ENCODE results near the gene CSNK1G2. TPM values are rescaled to one million over a fixed set of nuclear protein-coding genes. Genes with fewer than 3 reads are reported as not detected.

Gene CSNK1G2
- total RNA-seq, 1 donor from 2014 or later, result 31.4 TPM

DNA sequence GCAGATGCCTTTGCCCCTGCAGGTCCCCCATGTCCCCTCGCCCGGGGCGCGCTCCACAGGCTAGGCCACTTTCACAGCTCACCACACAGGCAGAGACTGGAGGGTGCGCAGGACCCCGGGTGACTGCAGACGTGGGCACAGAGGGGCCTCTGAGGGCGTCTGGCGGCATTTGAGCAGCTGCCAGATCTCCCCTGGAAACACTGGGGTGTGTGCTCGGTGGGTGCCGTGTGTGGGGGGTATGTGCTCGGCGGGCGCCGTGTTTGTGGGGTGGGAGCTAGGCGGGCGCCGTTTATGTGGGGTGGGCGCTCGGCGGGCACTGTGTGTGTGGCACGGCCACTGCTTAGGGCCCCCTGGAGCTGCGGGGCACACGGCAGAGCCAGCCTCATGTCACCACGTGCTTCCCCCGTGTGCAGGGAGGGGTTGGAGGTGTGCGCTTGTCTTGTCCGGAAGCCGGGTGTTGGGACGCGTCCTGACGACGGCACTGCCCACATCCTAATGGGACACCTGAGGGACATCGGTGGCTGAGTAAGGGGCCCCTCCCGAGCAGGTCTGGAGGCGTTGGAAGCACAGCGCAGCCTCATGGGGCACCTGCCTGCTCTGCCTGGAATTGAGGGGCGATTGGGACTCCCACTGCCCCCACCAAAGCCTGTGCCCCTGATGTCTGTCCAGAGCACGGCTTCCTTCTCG is 16.7 kb downstream of the CSNK1G2 start:
- intact Hi-C loops (cut with DNase I), result no loop called here
- no peak for DNase-seq (ENCODE audit: low spot score)

- no peak for DNase-seq (ENCODE audit: low spot score)
- intact Hi-C loops (cut with DNase I), result no loop called here
Observed at GRCh38 chr19:1959928-1960589, 19.1 kb downstream of the CSNK1G2 start.

GRCh38 chr19:1961000-1961883 is 20.3 kb downstream of the CSNK1G2 start:
- intact Hi-C loops (cut with DNase I), result no loop called here
- DNase-seq (ENCODE audit: low spot score), result no peak

- no peak for DNase-seq (ENCODE audit: low spot score)
- intact Hi-C loops (cut with DNase I), result no loop called here
Observed at GRCh38 chr19:1962674-1963073, 21.7 kb downstream of the CSNK1G2 start.

- no peak for DNase-seq (ENCODE audit: low spot score)
- intact Hi-C loops (cut with DNase I), result no loop called here
Observed at GRCh38 chr19:1967087-1967608, 26.2 kb downstream of the CSNK1G2 start.

GRCh38 chr19:1968279-1969175 is 27.6 kb downstream of the CSNK1G2 start:
- intact Hi-C loops (cut with DNase I), result no loop called here
- no peak for DNase-seq (ENCODE audit: low spot score)

DNA sequence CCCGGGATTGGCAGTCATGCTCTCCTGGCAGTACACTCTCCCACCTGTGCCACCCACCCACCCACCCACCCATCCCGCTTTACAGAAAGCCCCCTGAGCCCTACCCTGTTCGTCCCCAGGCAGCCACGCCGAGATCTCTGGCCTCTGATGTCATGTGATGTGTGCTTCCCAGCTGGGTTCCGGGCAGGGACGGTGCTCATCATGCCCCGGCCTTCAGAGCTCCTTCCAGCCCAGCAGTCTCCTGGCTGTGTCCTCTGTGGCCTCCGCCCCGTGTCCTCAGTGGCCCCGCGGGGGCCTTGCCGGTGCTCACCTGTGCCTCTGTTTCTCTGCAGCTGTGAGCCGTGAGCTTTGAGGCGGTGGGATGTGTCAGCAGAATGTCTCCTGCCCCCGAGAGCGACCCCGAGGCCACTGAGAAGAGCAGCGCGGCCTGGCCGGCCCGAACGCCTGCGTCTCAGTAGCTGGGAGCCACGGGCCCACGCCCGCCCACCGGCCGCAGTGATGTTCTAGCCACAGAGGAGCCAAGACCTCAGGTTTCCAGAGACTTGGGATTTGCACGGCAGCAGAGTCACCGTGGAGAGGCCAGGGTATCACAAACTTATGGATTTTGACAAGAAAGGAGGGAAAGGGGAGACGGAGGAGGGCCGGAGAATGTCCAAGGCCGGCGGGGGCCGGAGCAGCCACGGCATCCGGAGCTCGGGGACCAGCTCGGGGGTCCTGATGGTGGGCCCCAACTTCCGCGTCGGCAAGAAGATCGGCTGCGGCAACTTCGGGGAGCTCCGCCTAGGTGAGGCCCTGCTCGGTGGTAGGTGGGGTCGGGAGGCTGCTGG is 28.4 kb downstream of the CSNK1G2 start:
- DNase-seq (ENCODE audit: low spot score), result no peak
- intact Hi-C loops (cut with DNase I), result no loop called here

DNA sequence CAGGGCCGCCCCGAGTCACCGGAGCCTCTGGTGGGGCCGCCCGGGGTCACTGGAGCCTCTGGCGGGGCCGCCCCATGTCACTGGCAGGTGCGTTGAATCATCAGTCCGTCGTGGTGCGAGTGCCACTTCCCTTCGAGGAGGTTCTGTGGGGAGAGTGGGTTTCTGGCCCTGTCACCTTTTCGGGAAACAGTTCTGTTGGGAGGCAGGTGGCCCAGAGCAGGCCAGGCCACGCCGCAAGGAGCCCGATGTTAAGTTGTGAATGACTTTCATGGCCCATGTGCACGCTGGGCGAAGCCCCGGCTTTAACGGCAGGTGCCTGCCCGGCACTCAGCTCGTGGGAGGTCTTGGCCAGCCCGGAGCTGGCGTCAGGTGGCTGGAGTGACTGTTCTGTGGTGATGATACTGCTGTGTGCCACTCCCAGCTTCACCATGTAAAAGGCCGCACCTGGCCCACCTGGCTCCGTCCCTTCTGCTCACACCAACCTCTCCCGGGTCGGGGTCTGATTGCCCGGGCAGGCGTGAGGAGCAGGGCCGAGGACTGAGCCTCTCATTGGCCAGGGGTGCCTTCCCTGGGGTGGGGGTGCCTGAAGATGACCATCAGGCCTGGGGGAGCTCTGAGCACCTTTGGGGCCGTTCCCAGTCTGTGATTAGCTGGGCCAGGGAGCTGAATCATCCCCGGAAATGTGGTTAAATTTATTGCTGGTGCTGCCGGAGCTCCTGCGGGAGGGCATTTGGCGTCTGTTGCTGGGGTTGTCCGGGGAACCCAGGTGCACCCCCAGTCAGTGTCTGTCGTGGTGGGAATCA is 29.2 kb downstream of the CSNK1G2 start:
- intact Hi-C loops (cut with DNase I), result no loop called here

GRCh38 chr19:1970806-1971502 is 30.0 kb downstream of the CSNK1G2 start:
- intact Hi-C loops (cut with DNase I), result no loop called here
- no peak for DNase-seq (ENCODE audit: low spot score)

More for the DNA sequence above, 29.2 kb downstream of the CSNK1G2 start:
- no peak for DNase-seq (ENCODE audit: low spot score)

DNA sequence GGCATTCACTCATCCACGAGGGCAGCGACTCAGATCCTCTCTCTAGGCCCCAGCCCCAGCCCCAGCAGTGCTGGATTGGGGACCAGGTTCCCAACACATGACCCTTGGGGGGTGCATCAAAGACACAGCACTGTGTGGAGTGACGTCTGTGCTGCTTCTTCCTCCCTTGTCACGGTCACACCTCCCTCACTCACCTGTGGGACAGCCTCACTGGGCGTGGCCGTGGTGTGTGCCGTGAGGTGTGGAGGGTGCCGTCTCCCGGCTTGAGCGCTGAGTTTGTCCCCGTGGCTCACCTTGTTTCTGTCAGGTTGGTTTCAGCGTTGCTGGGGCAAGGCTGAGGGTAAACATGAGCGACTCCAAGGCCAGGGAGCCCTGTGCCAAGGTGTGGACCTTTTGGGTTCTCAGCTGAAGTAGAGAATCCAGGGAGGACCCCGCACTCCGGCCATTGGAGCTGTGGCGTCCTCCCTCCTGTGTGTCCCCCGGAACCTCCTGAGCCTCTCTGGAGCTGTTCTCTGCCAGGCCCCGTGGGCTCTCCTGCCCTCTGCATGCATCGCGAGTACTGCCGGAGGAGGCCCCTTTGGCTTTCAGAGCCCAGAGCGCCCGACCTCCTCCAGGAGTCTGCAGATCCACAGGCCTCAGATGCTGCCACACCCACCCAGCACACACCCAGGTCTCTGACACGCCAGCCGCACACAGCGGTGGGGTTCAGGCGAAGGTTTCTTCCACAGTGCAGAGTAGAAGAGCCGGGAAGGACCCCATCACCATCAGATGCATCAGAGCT is 33.6 kb downstream of the CSNK1G2 start:
- DNase-seq (ENCODE audit: low spot score), result no peak
- intact Hi-C loops (cut with DNase I), result no loop called here

DNA sequence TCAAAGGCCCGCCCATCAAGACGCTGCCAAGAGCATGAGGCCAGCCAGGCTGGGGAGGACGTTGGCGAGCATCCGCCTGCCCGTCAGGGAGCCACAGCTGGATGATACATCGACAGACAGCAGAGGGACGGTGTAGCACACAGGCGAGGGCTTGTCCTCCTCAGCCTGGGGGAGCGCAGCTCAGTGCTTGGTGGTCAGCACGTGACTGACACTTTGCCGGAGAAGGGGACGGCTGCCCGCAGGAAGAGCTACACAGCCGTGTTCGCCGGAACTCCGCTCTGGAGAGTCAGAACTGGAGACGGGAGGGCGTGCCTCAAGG is 34.1 kb downstream of the CSNK1G2 start:
- no peak for DNase-seq (ENCODE audit: low spot score)
- intact Hi-C loops (cut with DNase I), result no loop called here

GRCh38 chr19:1977120-1977519 is 36.1 kb downstream of the CSNK1G2 start:
- DNase-seq (ENCODE audit: low spot score), result no peak
- intact Hi-C loops (cut with DNase I), result no loop called here

DNA sequence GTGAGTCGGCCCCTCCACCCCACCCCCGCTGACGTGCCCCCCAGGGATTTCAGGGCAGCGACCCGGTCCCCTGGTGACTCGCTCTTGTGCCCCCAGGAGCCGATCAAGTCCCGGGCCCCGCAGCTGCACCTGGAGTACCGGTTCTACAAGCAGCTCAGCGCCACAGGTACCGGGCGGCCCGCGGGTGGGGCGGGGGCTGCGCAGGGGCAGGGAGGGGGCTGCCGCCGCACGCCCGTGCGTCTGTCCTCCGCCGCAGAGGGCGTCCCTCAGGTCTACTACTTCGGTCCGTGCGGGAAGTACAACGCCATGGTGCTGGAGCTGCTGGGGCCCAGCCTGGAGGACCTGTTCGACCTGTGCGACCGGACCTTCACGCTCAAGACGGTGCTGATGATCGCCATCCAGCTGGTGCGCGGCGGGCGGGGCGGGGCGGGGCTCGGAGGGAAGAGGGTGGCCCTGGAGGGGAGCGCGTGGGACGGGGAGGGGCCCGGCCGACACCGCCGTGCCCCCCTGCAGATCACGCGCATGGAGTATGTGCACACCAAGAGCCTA is 37.4 kb downstream of the CSNK1G2 start:
- intact Hi-C loops (cut with DNase I), result no loop called here
- DNase-seq (ENCODE audit: low spot score), result no peak

- no peak for DNase-seq (ENCODE audit: low spot score)
- intact Hi-C loops (cut with DNase I), result no loop called here
Observed at GRCh38 chr19:1979017-1979416, 38.0 kb downstream of the CSNK1G2 start.

DNA sequence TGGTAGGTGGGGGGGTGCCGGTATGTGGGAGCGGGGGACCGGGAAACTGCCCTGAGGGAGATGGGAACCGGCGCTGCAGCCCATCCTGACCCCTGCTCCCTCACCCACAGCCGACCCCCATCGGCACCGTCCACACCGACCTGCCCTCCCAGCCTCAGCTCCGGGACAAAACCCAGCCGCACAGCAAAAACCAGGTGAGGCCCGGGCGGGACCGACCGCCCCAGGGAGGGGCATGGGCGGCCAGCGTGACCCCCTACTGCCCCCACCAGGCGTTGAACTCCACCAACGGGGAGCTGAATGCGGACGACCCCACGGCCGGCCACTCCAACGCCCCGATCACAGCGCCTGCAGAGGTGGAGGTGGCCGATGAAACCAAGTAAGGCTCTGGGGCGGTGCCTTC is 38.7 kb downstream of the CSNK1G2 start:
- DNase-seq (ENCODE audit: low spot score), result no peak
- intact Hi-C loops (cut with DNase I), result no loop called here

GRCh38 chr19:1980091-1980808 is 39.3 kb downstream of the CSNK1G2 start:
- intact Hi-C loops (cut with DNase I), result no loop called here

More at GRCh38 chr19:1980091-1980808, 39.3 kb downstream of the CSNK1G2 start:
- DNase-seq (ENCODE audit: low spot score), result no peak
